ENCODE measurements around the gene CTNND2.

DNA sequence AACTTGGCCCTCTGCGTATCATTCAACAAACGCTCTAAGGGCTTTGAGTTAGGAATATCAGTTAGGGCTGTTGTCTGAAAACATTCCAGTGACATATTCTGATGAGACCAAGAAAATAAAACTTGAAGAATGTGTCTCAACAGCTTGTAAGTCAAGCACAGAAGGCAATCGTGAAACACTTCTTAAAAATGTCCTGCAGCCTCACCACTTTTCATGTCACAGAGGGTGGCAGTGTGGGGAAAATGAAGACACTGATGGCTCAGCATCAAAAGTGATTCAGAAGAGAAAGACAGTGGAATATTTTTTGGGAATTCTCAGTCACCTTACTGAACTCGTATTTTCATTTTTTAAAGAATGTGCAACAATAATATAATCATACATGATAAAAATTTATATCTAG, 247.3 kb downstream of the CTNND2 start:
- TF ChIP-seq, protein P1, sequence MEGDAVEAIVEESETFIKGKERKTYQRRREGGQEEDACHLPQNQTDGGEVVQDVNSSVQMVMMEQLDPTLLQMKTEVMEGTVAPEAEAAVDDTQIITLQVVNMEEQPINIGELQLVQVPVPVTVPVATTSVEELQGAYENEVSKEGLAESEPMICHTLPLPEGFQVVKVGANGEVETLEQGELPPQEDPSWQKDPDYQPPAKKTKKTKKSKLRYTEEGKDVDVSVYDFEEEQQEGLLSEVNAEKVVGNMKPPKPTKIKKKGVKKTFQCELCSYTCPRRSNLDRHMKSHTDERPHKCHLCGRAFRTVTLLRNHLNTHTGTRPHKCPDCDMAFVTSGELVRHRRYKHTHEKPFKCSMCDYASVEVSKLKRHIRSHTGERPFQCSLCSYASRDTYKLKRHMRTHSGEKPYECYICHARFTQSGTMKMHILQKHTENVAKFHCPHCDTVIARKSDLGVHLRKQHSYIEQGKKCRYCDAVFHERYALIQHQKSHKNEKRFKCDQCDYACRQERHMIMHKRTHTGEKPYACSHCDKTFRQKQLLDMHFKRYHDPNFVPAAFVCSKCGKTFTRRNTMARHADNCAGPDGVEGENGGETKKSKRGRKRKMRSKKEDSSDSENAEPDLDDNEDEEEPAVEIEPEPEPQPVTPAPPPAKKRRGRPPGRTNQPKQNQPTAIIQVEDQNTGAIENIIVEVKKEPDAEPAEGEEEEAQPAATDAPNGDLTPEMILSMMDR (conservative IDR thresholded peaks at IDR 0.05; ENCODE audit: low read depth, low read length), result no peak
- no peak for TF ChIP-seq EZH2 (IDR thresholded peaks at IDR 0.05; ENCODE audit: borderline replicate concordance, low read depth, low read length, poor library complexity, severe bottlenecking)

All from A673 (cell line).